NCI-H82 treated with DMSO at 0.1 percent for 48 hours (cell line): ENCODE results near the gene LCE1C.

Source experiments
- DNase-seq: peaks from one replicate; lab custom pipeline; 2025; ENCODE audit not compliant: unreplicated experiment; lab: John Stamatoyannopoulos, UW

Gene LCE1C, protein sequence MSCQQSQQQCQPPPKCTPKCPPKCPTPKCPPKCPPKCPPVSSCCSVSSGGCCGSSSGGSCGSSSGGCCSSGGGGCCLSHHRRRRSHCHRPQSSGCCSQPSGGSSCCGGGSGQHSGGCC

DNA sequence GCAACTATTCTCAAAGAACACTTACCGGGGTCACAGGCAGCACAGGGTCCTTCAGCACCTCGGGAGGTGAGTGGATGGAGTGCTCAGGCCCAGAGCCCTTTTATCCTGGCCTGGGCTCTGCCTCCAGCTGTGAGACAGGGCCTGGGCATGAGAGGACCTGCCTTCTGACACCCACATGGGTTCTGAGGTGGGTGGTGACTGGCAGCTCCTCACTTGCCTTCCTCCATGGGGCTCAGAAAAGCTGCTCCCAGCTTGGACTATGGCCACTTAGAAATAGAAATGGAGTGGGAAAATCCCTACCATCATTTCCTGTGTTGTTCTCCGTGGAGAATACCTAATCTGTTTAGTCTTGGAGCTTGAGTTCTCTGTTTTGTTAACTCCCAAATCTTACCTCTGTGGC is at the start of gene LCE1C:
Gene LCE1C (minus strand): TSS at position 76 of the 400 bp plus-strand sequence. CDS start 1,173 bp downstream, outside the sequence.
- DNase-seq: no peak

DNA sequence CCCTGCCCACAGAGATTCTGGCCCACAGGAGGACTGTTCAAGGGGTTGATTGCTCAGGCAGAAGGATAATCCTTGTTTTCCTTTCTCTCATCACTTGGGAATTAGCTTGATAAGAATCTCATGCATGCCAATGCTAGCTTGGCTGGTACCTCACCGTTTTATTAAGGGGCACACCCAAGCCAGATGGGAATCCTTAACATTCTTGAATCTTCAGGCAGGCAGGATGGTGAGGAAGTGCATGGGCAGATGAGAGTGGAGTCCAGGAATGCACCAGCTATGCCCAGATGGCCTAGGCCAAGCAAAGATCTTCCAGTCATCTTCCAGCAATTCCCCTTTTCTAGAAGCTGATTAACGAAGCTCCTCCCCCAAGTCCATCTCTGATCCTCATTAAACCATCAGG is 49.2 kb upstream of the LCE1C start:
- no peak for DNase-seq

DNA sequence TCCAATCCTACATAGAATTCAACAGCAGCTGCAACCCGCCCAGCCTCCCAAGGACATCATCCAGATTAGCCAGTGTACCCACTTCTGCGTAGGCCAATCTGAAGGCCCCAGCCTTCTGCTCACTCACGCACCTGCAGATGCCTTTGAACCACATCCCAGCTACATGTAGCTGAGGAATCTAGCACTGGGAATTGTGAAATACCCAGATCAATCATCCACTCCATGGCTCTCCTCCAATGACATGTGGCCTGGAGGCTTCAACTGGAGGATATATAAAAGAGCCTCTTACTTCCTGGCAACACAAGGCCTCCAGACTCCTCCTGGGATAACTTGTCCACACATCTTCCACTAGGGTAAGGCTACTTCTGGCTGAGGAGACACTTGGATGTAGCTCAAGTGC is 36.1 kb upstream of the LCE1C start, which contains the start of gene LCE6A:
Gene LCE6A (plus strand): TSS at position 301 of the 400 bp plus-strand sequence. CDS start 665 bp downstream, outside the sequence.
- DNase-seq: no peak

DNA sequence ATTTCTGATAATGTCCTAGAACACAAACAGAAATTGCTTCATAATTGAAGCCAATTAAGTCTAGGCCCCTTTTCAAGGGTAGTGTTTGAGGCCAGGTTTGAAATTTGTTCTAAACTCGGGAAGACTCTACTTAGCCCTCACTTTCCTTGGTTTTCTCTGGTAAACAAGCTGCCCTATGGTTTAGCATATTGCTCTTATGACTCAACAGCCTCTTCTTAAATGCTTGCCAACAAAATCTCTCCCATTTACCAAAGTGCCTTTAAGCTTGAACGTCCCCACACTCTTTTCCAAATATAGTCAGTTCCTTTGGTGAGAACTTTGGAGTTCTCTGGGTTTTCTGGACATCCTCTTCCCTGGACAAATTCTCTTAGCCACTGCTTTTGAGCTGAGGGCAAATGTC is 30.4 kb upstream of the LCE1C start:
- DNase-seq: no peak

DNA sequence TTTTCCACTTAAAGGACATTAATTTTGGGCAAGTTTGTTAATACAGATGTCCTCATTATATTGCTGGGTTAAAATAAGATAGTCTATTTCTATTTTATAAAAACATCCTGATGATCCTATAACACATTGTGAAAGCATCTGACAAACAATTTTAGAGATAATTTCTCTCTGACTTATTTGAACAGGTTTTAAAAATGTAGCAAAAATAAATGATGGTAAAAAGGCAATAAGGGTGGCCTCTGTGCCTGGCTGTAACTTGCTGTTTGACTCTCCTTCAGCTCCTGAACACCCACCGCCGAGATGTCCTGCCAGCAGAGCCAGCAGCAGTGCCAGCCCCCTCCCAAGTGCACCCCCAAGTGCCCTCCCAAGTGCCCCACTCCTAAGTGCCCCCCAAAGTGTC is 20.7 kb upstream of the LCE1C start, which contains the start of gene LCE1A:
Gene LCE1A (plus strand): TSS at position 301 of the 400 bp plus-strand sequence. CDS start 0 bp downstream, at position 301.
- DNase-seq: no peak

DNA sequence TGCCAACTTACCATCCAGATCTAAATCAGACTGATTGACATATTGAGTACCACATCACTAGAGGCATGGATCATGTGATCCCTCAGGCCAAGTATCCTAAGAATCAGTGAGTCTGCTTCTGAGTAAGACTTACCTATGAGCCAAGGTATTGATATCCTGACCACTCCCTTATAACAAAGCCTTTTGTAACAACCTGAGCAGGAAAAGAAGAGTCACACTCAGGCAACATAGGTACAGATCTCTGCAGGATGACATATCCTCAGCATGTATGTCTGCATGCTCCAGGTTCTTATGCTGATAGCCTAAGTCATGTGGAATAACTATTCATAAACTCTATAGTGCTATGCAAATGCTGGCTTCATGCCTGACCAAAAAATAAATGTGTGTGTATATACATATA is 18.5 kb upstream of the LCE1C start:
- no peak for DNase-seq

DNA sequence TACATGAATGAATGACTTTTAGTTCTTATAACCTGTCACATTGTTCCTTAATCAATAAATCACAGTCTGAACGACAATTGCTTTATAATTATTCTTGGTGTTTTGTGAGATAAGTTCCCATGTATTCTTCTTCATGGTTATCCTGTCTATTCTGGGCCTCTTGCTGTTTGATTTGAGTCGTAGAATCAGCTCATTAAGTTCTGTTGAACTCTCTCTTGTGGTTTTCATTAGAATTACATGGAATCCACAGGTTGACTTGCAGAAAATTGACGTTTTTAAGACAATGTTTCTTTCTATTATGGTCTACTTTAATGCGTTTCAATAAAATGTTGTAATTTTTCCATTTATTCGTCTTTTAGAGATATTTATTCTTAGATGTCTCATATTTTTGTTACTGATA is 16.8 kb upstream of the LCE1C start:
- no peak for DNase-seq

DNA sequence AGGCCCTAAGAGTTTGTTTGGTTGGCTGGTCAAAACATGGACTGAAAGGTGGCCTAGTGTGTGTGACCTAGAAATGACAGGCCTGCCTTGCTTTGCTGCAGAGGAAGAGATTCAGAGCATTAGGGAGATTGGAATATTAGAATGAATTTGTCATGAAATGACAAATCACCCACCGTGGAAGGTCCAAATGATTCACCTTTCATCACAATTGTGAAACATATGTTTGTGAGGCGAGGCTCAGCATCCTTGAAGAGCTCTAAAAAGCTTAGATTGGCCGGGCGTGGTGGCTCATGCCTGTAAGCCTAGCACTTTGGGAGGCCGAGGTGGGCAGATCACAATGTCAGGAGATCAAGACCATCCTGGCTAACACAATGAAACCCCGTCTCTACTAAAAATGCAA is 10.9 kb upstream of the LCE1C start:
- no peak for DNase-seq

DNA sequence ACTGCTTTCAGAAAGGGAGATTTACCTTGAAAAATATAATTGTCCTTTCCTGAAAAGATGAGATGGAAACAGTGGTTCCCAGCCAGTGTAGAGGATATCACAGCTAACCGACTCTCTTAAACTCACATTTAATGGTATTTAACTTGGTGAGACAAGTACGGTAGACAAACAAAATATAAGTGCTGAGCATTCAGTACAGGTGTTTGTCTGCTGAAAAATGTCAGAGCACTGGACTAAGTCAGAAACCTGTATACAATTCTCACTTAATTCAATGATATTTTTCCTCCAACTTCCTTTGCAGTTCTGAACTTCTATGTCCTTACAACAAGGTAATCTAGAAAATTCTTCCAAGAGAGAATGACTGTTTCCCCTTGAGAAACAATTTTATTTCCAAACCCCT is 5.2 kb upstream of the LCE1C start, which contains the start of gene LCE1B:
Gene LCE1B (plus strand): TSS at position 301 of the 400 bp plus-strand sequence. CDS start 476 bp downstream, outside the sequence.
- DNase-seq: no peak

DNA sequence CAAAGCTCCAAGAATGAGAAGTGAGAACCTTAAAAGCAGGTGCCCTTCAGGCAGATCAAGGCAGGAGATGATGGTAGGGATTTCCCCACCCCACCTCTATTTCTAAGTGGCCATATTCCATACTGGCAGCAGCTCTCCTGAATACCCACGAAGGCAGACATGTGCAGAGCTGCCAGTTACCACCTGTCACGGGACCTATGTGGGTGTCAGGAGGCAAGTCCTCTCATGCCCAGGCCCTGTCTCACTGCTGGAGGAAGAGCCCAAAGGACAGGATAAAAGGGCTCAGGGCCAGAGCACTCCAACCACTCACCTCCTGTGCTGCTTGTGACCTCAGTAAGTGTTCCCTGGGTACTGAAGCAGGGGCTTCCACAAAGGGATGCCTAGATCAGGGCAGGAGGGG is 4.6 kb upstream of the LCE1C start:
- DNase-seq: no peak

DNA sequence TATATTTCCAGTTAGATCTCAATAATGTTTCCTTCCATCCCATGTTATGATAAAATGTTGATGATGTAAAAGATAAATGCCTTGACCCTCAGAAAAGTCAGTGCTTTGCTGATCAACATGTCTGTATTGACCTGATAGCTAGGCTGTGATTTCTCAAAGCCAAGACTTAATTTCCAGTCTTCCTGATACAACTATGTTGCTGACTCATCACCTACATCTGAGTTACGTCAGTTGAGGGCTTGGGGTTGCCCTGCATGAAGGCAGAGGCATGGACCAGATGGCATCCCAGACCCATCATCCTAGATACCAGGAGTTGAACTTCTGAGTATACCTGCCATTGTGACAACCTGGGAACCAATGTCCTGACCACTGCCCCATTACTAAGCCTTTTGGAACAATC is 5.1 kb downstream of the LCE1C start:
- DNase-seq: no peak

DNA sequence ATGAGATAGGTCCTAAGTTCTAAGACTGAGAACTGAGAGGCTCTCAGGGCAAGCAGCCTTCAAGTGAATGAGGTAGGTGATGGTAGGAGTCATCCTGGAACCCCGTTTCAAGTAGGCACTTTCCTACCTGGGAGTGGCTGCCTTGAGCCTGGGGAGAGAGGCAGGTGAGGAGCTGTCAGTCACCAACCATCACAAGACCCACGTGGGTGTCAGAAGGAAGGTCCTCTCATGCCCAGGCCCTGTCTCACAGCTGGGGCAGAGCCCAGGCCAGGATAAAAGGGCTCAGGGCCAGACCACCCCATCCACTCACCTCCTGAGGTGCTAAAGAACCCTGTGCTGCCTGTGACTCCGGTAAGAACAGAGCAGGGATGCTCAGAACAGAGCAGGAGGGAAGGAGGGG is 10.0 kb downstream of the LCE1C start, which contains the start of gene LCE1D:
Gene LCE1D (plus strand): TSS at position 301 of the 400 bp plus-strand sequence. CDS start 1,074 bp downstream, outside the sequence.
- DNase-seq: no peak

DNA sequence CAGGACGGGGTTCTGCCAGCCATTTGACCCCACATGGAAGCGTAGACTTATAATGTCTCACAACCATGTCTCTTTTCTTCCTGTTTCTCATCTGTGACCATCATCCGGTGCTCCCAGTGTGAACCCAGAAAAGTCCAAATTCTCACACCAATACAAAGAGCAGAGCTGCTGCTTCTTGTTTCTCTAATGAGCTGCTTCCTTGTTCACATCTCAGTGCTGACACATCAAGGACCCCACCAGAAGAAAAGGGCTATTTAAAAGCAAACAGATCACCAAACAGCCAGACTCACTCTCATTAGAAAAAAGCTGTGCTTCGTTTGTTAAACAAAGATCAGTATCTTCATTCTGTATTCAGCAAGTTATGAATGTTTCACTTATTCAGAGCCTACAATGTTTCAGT is 10.8 kb downstream of the LCE1C start:
- DNase-seq: no peak

DNA sequence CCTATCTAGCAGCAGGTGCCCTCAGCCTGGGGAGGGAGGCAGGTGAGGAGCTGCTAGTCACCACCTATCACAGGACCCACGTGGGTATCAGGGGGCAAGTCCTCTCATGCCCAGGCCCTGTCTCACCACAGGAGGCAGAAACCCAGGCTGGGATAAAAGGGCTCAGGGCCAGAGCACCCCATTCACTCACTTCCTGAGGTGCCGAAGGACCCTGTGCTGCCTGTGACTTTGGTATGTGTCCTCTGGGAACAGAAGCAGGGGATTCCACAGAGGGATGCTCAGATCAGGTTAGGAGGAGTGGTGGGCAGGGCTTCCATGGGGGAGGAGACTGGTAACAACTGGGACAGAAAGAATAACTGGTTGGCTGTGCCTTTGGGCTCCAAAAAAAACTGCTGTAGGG is 20.4 kb downstream of the LCE1C start, which contains the start of gene LCE1E:
Gene LCE1E (plus strand): TSS at position 181 of the 400 bp plus-strand sequence. CDS start 1,043 bp downstream, outside the sequence.
- DNase-seq: no peak

DNA sequence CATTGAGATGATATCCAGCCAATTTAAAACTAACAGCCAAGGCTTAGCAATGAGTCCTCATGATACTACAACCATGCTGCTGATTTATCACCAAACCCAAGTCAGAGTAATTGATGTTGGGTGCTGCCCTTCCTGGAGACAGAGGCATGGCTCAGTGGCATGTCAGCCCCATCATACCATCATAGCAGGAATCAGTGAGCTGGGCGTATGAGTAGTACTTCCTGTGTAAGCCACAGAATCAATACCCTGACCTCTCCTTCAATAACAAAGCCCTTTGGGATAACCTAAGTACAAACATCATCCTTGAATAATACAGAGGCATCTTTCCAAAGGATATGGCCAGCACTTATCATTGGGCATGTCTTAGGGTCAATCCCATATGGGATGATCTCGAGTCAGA is 23.4 kb downstream of the LCE1C start:
- no peak for DNase-seq

DNA sequence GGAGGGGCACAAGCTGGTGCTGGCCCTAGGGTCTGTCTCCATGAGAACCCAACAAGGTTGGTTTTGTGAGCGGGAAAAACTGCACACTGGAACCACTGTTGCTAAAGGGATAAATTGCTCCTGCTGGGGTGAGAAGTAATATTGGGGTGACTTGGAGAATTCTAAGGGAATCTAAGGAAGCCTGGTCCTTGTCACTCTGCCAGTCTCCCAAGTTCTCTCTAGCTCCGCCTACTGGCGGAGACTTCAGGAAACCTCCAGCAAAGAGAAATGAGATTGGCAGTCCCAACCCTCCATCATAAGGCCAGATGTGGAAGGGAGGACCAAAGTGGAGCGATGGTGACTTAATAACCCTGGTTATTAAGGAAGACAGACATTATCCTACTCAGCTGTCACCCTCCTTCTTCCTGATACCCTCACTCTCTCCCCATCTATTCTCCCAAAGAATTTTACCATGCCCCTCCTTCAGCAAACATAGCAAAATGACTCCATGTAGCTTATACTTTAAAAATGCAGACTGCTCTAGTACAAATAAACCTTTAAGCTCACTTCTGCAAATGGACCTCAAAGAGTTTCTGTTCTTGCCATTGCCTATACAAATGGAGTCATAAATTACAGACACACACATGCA is 28.8 kb downstream of the LCE1C start:
- no peak for DNase-seq

DNA sequence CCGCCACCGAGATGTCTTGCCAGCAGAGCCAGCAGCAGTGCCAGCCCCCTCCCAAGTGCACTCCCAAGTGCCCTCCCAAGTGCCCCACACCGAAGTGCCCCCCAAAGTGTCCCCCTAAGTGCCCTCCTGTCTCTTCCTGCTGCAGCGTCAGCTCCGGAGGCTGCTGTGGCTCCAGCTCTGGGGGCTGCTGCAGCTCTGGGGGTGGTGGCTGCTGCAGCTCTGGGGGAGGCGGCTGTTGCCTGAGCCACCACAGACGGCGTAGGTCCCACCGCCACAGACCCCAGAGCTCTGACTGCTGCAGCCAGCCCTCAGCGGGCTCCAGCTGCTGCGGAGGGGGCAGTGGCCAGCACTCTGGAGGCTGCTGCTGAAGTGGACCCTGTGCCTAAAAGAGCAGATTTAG is 30.1 kb downstream of the LCE1C start:
- DNase-seq: no peak

DNA sequence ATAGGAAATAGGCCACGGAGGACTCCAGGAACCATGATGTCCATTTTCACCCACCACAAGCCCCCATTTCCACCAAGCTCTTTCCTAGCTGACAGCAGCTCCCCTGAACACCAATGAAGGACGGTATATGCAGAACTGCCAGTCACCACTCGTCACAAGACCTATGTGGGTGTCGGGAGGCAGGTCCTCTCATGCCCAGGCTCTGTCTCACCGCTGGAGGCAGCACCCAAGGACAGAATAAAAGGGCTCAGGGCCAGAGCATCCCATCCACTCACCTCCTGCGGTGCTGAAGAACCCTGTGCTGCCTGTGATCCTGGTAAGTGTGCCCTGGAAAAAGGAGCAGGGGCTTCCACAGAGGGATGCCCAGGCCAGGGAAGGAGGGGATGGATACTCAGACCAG is 31.6 kb downstream of the LCE1C start, which contains the start of gene LCE1F:
Gene LCE1F (plus strand): TSS at position 266 of the 400 bp plus-strand sequence. CDS start 1,232 bp downstream, outside the sequence.
- DNase-seq: no peak

DNA sequence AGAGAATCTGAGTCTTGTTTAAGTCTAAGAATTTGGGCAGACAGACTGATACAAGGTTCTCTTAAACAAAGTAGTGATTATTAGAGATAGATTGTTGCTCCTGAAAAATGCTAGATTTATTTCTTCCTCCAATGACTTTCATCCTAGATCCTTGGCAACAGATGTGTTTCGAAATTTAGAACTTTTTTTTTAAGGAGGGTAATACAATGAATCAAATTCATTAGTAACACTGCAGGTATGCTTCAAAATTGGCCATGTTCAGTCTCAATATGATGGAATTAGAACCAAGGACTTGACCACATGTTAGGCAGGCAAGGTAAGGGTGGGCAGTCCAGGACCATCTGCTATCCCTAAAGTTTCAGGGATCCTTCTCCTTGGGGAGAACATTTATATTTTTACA is 36.0 kb downstream of the LCE1C start:
- no peak for DNase-seq

DNA sequence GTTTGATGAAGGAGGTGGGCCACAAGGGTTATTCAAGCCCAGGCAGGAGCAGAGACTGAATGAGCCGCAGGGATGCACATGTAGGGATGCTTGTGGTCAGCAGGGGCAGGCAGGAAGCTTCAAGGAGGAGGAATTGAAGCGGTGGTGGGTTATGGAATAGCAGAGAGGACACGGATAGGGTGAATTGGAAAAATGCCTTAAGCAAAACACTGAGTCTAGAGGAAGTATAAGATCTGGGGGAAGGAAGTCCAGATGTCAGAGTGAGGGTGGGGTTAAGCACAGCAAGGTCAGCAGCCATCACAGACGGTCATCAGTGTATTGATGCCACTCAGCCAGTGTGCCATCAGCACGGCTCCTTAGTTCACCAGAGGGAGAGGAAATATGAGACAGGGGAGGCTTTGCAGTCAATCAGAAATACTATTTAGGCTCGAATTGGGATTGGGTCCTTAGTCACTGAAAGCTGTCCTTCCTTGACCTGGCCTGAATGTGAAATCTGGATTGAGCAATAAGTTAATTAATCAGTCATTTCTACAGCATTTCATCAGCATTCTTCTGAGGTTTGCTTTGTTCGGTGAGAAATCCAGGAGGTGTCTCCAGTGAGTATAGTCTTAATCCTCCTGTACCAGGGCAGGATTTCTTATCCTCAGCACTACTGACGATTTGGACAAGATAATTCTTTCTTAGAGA is 37.5 kb downstream of the LCE1C start:
- no peak for DNase-seq

DNA sequence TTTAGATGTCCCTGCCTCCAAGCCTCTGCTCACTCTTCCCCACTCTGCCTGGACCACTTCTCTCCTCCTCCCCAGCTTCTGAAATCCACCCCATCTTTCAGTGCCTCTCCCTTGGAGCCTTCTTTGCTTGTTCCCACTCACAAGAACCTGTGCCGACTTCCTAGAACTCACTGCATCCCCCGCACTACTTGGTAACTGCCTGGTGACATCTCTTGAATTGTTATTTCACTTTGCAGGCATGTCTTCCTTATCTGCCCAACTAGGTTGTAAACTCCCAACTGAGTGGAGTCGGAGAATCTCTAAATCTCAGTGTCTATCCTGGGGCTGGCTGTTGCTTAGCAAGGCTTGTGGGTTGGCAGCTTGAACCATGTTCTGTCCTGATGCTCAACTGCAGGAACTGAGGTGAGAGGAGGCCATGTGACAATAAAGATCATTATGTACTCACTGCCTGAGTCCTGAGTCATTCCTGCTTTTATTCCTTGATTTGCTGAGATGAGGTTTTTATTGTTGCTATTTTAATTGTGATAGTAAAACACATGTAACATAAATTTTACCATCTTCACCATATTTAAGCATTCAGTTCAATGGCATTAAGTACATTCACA is 44.7 kb downstream of the LCE1C start:
- no peak for DNase-seq
